ENCODE data around the gene NEUROG3.

Gene NEUROG3

DNA sequence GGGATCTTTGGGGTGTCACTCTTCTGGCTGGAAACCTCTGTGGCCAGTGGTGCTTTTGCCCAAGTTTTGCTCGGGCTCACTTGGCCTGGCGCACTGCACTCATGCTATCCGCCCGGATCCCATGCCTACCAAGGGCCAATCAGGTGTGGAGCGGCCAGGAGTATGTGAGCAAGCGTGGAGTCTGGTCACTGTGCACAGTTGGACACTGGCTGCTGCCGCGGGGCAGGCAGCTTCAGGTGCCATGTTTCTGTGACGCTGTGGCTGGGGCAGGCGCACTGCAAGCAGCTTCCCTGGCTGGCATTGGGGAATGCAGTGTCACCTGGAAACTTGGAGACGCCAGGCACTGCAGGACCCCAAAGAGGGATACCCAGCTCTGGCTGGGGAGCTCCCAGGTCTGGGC is 45.3 kb downstream of the NEUROG3 start:
- TF ChIP-seq REST (IDR thresholded peaks at IDR 0.05; ENCODE audit: insufficient replicate concordance, low read depth), result no peak
- TF ChIP-seq, protein P1, sequence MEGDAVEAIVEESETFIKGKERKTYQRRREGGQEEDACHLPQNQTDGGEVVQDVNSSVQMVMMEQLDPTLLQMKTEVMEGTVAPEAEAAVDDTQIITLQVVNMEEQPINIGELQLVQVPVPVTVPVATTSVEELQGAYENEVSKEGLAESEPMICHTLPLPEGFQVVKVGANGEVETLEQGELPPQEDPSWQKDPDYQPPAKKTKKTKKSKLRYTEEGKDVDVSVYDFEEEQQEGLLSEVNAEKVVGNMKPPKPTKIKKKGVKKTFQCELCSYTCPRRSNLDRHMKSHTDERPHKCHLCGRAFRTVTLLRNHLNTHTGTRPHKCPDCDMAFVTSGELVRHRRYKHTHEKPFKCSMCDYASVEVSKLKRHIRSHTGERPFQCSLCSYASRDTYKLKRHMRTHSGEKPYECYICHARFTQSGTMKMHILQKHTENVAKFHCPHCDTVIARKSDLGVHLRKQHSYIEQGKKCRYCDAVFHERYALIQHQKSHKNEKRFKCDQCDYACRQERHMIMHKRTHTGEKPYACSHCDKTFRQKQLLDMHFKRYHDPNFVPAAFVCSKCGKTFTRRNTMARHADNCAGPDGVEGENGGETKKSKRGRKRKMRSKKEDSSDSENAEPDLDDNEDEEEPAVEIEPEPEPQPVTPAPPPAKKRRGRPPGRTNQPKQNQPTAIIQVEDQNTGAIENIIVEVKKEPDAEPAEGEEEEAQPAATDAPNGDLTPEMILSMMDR (IDR thresholded peaks at IDR 0.05; ENCODE audit: insufficient read depth, low read length), result no peak
- H3K27ac ChIP-seq (replicated peaks), result no peak overlapping the region
- H3K27me3 ChIP-seq (ENCODE audit: insufficient read depth, poor library complexity, severe bottlenecking), result peaks cover 11% of the 10 kb centered on the region
- no peak overlapping the region for H3K4me3 ChIP-seq (replicated peaks; ENCODE audit: insufficient read depth, low read length)
- DNase-seq (ENCODE audit: low read depth in 1 of 2, low spot score in 1 of 2), result no peak

Data from HL-60 (cell line).